K562 (cell line): ENCODE results near the gene CMSS1. TPM values are rescaled to one million over a fixed set of nuclear protein-coding genes. Genes with fewer than 3 reads are reported as not detected.
A peak's percentile ranks its signal among the peaks of the same experiment; 100 is the strongest.

Experiments used
- ATAC-seq: fragments of 200-7000 bp; cut with Tn5 transposase; 3 replicates; pipeline ENCODE4 v1.9.1; 2020; ENCODE audit warnings: moderate library complexity
- BruUV-seq: library from RNA; stranded (reverse); fragments of 400-500 nt; replicated peaks from 2 replicates; lab custom pipeline; 2021; lab: Mats Ljungman, UMichigan
- CTCF ChIA-PET: fragments of 300-600 bp; formaldehyde crosslinking; extraction: SDS; loops from one replicate; lab custom pipeline; 2021; ENCODE audit warnings: low intra/inter-chr PET ratio; lab: Yijun Ruan, JAX
- POLR2A ChIA-PET: fragments of 300-600, 350-650 bp; sonication (Branson Sonifier 250); formaldehyde crosslinking; extraction: SDS; loops from one replicate; lab custom pipeline; 2021; ENCODE audit warnings: antibody characterized with exemption, inconsistent platforms; lab: Yijun Ruan, JAX
- DNase-seq, 4 experiments: peaks; one replicate each; pipeline versions ENCODE4 v3.0.0 to v3.0.0-alpha.2; 2011 to 2018; ENCODE audit warnings: low spot score in 3 of 4, mixed read lengths in 3 of 4; ENCODE audit errors: extremely low read depth in 1 of 4
- FAIRE-seq: peaks from 2 replicates; lab custom pipeline; 2011; peaks lifted over from hg19 to GRCh38; lab: Jason Lieb, UNC
- H2AFZ ChIP-seq: 2 replicates; pipeline ENCODE4 v1.6.0; 2011; ENCODE audit warnings: low read depth, low read length, control low read depth, inconsistent platforms
- H3K27ac ChIP-seq: fragments of 200-600 bp; 3 replicates; pipeline ENCODE4 v1.8.0; 2011; ENCODE audit warnings: low read depth, mild to moderate bottlenecking, control low read depth, inconsistent platforms, low read length, moderate library complexity, mixed read lengths; ENCODE audit errors: extremely low read depth
- H3K27me3 ChIP-seq, 2 experiments: fragments of 300-600 bp in 1 of 2; 2 replicates in 1 of 2; 3 replicates in 1 of 2; pipeline versions ENCODE4 v1.6.0 to v1.8.0; 2011; ENCODE audit warnings: inconsistent platforms in 2 of 2, low read length in 2 of 2, mild to moderate bottlenecking in 1 of 2, mixed read lengths in 1 of 2, moderate library complexity in 1 of 2; ENCODE audit not compliant: control insufficient read depth in 2 of 2, insufficient read depth in 2 of 2
- H3K36me3 ChIP-seq: fragments of 300-600 bp; 3 replicates; pipeline ENCODE4 v1.8.0; 2011; ENCODE audit warnings: mild to moderate bottlenecking, low read length, inconsistent platforms; ENCODE audit not compliant: control insufficient read depth, insufficient read depth
- H3K4me1 ChIP-seq, 2 experiments: fragments of 200-600 bp in 1 of 2; replicated peaks in 1 of 2; 2 replicates in 1 of 2; 3 replicates in 1 of 2; pipeline versions ENCODE4 v1.5.1 to v1.8.0; 2011; ENCODE audit warnings: inconsistent platforms in 2 of 2, low read length in 2 of 2, mild to moderate bottlenecking in 1 of 2, mixed read lengths in 1 of 2, moderate library complexity in 1 of 2; ENCODE audit not compliant: control insufficient read depth in 2 of 2, insufficient read depth in 2 of 2
- H3K4me2 ChIP-seq: 2 replicates; pipeline ENCODE4 v1.6.1; 2011; ENCODE audit warnings: low read length, control low read depth, inconsistent platforms, mixed read lengths; ENCODE audit not compliant: insufficient read depth
- H3K4me3 ChIP-seq: fragments of 200-600 bp; sonication (generic), shearing (Covaris generic); 2 replicates; pipeline ENCODE4 v1.5.1; 2016; ENCODE audit warnings: control low read depth, inconsistent platforms
- H3K79me2 ChIP-seq: fragments of 200-600 bp; 3 replicates; pipeline ENCODE4 v1.8.0; 2011; ENCODE audit warnings: low read length, inconsistent platforms; ENCODE audit not compliant: control insufficient read depth, insufficient read depth
- H3K9ac ChIP-seq, 2 experiments: 2 replicates each; pipeline versions ENCODE4 v1.6.0 to v1.6.1; 2011; ENCODE audit warnings: low read depth in 2 of 2, low read length in 2 of 2, control low read depth in 1 of 2, inconsistent platforms in 1 of 2, mild to moderate bottlenecking in 1 of 2, mixed read lengths in 1 of 2; ENCODE audit not compliant: insufficient read depth in 1 of 2
- H3K9me1 ChIP-seq: one replicate; pipeline ENCODE4 v1.6.0; 2011; ENCODE audit warnings: inconsistent platforms, mild to moderate bottlenecking, low read length, moderate library complexity; ENCODE audit not compliant: control insufficient read depth, insufficient read depth
- H3K9me3 ChIP-seq: replicated peaks from 2 replicates; pipeline ENCODE4 v1.5.1; 2011; ENCODE audit warnings: low read depth, low read length, inconsistent platforms; ENCODE audit not compliant: control insufficient read depth, insufficient read depth
- H4K20me1 ChIP-seq: replicated peaks from 2 replicates; pipeline ENCODE4 v1.6.1; 2011; ENCODE audit warnings: low read length, inconsistent platforms, mixed read lengths; ENCODE audit not compliant: control insufficient read depth, insufficient read depth
- SMARCA4 ChIP-seq: fragments of 450-650 bp; IDR thresholded peaks from 2 replicates; pipeline ENCODE4 v1.6.1; 2016
- ZC3H8 ChIP-seq: fragments of 450-650 bp; IDR thresholded peaks from 2 replicates; pipeline ENCODE4 v1.6.1; 2017
- ZFX ChIP-seq: sonication (generic); formaldehyde crosslinking; IDR thresholded peaks from 2 replicates; pipeline ENCODE4 v1.8.0; 2022; ENCODE audit warnings: mild to moderate bottlenecking, missing genetic modification reagents, moderate library complexity
- ZZZ3 ChIP-seq: fragments of 450-650 bp; IDR thresholded peaks from 2 replicates; pipeline ENCODE4 v1.6.1; 2016; ENCODE audit warnings: antibody characterized with exemption, mild to moderate bottlenecking, moderate library complexity
- in situ Hi-C: fragments of 300-500 bp; cut with MboI; formaldehyde crosslinking; loops from 4 replicates; pipeline ENCODE4 v1.15.0; 2018; ENCODE audit warnings: inconsistent platforms, mixed read lengths
- intact Hi-C: fragments of 100-400 bp; cut with micrococcal nuclease; formaldehyde crosslinking; loops from 2 replicates; pipeline ENCODE4 v1.14.2; 2022
- polyA plus RNA-seq, 8 experiments: library from polyadenylated mRNA; depleted of rRNA in 4 of 8; stranded (reverse) in 5 of 8; unstranded in 3 of 8; fragments of >200 nt; fragmentation: Nextera tagmentation in 2 of 8; fragmentation: Illumina TruSeq in 1 of 8; extraction: Ambion mirVana in 2 of 8; extraction: Trizol in 1 of 8; gene quantifications; 2 replicates each; pipeline versions ENCODE4 v1.2.1 to v1.2.3, GENCODE V29; 2011 to 2014; ENCODE audit warnings: inconsistent platforms in 1 of 8, missing spikeins in 1 of 8
- total RNA-seq, 7 experiments: library from RNA; depleted of rRNA in 6 of 7; stranded (reverse); fragments of >200 nt in 6 of 7; fragmentation: Illumina TruSeq in 2 of 7; extraction: Trizol in 2 of 7; gene quantifications; 2 replicates each; pipeline versions ENCODE4 v1.2.1 to v1.2.3, GENCODE V29; 2011 to 2021; ENCODE audit warnings: low replicate concordance in 1 of 7
- TF ChIP-seq, protein P1 (sequence below): fragments of 250-450 bp; sonication (Bioruptor Pico); IDR thresholded peaks from 2 replicates; pipeline ENCODE4 v1.5.0; 2021; ENCODE audit warnings: mild to moderate bottlenecking, moderate library complexity
- TF ChIP-seq, protein P2 (sequence below): IDR thresholded peaks from 2 replicates; pipeline ENCODE4 v1.6.1; 2016; ENCODE audit warnings: missing genetic modification characterization, missing compliant biosample characterization

Gene CMSS1
- total and polyA plus RNA-seq, 9 of the 15 experiments (the other 6 are each of a cell fraction or from before 2014, with no cell fraction given): 46.9 to 109 (median 72.3) TPM

DNA sequence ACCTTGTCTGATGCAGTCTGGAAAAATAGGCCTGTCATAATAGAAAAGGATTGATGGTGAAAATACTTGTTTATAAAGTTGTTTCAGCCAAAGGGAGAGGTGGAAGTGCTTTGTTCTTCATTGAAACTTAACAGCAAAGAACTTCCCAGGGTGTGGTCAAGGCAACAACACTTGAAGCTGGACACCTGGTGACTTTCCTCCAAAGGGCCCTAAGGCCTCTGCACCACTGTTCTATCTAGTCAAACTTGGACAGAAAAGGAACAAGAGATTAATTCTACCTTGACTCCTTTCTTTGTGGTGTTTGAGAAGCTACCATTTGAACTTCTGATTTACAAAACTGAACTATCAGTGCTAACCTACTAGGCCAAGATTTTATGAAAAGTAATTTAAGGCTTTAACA lies 102.0 kb downstream of the CMSS1 start:
- intact Hi-C loops: loop anchor here (5.0 kb wide), 1 partner anchor 77 kb away; no protein-coding TSS in a partner anchor
- H3K27ac ChIP-seq: peak overlapping the region; percentile 90; the same call in 1 of the 3 replicates
- POLR2A ChIA-PET: interaction anchor here (0.6 to 1.4 kb wide), 3 partner anchors 10 to 53 kb away, joined by 3 to 6 read pairs (median 5); no protein-coding TSS in a partner anchor
- in situ Hi-C loops: no loop called here
- no peak overlapping the region for H3K4me3 ChIP-seq
- no peaks in the 10 kb centered on the region for H3K9me1 ChIP-seq
- no TSS peak for BruUV-seq
- ATAC-seq (peak; percentile 62; the same call in 1 of the 3 replicates), DNase-seq (peak in 1 of 4 experiments; percentile 11), FAIRE-seq (no peak)
- H2AFZ ChIP-seq: no peak overlapping the region
- no peaks in the 10 kb centered on the region for H3K27me3 ChIP-seq
- no peaks in the 10 kb centered on the region for H4K20me1 ChIP-seq
- H3K4me1 ChIP-seq: peaks cover 0 to 19% of the 10 kb centered on the region in 2 experiments; a peak in 3 of 5 replicates
- CTCF ChIA-PET: no interaction called here
- H3K9me3 ChIP-seq: no peaks in the 10 kb centered on the region
- no peak overlapping the region for H3K4me2 ChIP-seq
- H3K79me2 ChIP-seq: peaks cover 18% of the 10 kb centered on the region
- no peaks in the 10 kb centered on the region; the same call in 2 of the 3 replicates for H3K36me3 ChIP-seq
- TF ChIP-seq SMARCA4 (no peak), ZC3H8 (no peak), ZZZ3 (no peak), ZFX (0 out of 2 replicates have a peak, but pooled peaks have one; percentile 14)
- TF ChIP-seq, protein P1, sequence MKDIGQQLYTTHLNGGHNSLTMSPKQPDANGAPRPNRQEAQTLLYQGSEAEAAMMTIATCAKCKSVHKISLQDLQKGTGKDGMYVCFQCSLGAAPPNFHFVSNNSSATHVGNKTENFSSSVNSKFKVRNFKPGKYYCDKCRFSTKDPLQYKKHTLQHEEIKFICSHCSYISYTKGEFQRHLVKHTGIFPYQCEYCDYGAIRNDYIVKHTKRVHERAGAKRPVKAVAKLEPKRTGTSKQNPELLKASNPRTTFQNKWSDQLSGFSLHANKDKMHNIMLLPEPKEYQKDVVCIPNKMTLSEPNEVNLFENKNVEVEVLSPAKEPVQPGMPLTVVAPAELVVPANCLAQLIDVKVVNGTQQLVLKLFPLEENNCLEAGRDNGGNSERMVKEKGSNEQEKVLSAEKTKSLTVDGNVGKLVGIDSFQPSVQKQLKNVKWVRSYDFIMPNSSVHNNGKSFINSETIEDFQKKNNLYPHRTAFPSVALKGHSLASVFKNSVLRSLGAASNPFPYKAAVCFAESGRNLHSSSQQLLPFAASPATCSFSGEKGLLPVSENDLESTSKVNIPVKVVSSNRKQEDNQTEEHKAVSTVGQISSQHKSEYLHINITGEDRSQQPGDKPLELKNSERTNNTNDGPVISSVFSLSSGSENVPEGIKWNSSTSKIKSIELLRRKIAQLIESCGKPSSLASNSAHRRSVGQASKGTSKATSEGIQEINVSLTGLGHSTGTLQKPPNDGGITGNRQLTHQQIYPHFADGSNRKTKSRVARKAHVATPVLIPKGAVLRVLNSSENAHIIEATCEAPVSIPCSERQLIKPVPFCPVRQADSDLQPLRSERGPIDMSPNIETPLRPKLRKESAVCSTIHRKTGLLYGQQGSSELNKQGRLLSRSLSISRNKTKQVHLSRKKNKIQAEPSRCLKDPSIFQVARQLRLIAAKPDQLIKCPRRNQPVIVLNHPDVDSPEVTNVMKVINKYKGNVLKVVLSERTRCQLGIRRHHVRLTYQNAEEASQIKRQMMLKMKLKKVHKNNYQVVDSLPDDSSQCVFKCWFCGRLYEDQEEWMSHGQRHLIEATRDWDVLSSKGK (CRISPR knock-in tag): no peak
- TF ChIP-seq, protein P2, sequence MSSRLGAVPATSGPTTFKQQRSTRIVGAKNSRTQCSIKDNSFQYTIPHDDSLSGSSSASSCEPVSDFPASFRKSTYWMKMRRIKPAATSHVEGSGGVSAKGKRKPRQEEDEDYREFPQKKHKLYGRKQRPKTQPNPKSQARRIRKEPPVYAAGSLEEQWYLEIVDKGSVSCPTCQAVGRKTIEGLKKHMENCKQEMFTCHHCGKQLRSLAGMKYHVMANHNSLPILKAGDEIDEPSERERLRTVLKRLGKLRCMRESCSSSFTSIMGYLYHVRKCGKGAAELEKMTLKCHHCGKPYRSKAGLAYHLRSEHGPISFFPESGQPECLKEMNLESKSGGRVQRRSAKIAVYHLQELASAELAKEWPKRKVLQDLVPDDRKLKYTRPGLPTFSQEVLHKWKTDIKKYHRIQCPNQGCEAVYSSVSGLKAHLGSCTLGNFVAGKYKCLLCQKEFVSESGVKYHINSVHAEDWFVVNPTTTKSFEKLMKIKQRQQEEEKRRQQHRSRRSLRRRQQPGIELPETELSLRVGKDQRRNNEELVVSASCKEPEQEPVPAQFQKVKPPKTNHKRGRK (tag): no peak
- no peak overlapping the region for H3K9ac ChIP-seq
